Mammary epithelial cell (primary cell): Measurements from ENCODE around the gene SCO2.

Experiments
- EZH2 ChIP-seq: IDR thresholded peaks from 2 replicates; pipeline ENCODE4 v1.6.1; 2012; ENCODE audit warnings: low read length, inconsistent platforms, borderline replicate concordance
- TF ChIP-seq, protein P1 (sequence below), 2 donors: IDR thresholded peaks in 1 of 2; conservative IDR thresholded peaks in 1 of 2; 2 replicates each; pipeline ENCODE4 v1.5.1; 2011 to 2012; ENCODE audit warnings: inconsistent platforms in 2 of 2, low read length in 2 of 2, mild to moderate bottlenecking in 2 of 2, control low read depth in 1 of 2, low read depth in 1 of 2; ENCODE audit not compliant: insufficient read depth in 1 of 2; ENCODE audit errors: extremely low read depth in 1 of 2

DNA sequence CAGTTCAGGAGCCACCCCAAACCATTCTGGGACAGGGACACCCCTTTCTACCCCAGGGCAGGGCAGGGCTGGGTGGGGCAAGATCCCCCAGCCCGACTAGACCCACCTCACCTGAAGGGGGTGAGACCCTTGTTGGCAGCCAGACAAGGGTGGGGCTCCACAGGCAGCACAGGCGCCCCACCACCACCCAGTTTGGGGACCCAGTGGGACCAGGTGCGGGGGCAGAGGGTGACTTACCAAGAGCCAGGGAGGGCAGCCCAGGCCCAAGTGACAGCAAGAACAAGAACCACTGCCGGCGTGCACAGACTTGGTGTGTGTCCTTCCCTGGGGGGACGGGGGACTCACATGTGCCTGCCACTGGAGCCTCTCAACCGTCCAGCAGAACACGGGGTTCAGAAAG, 41.8 kb downstream of the SCO2 start:
- TF ChIP-seq, protein P1, sequence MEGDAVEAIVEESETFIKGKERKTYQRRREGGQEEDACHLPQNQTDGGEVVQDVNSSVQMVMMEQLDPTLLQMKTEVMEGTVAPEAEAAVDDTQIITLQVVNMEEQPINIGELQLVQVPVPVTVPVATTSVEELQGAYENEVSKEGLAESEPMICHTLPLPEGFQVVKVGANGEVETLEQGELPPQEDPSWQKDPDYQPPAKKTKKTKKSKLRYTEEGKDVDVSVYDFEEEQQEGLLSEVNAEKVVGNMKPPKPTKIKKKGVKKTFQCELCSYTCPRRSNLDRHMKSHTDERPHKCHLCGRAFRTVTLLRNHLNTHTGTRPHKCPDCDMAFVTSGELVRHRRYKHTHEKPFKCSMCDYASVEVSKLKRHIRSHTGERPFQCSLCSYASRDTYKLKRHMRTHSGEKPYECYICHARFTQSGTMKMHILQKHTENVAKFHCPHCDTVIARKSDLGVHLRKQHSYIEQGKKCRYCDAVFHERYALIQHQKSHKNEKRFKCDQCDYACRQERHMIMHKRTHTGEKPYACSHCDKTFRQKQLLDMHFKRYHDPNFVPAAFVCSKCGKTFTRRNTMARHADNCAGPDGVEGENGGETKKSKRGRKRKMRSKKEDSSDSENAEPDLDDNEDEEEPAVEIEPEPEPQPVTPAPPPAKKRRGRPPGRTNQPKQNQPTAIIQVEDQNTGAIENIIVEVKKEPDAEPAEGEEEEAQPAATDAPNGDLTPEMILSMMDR (conservative IDR thresholded peaks at IDR 0.05 in 1 of 2, IDR thresholded peaks at IDR 0.05 in 1 of 2; ENCODE audit: extremely low read depth in 1 of 2, insufficient read depth in 1 of 2, low read depth in 1 of 2, low read length in 2 of 2) = no peak
- TF ChIP-seq EZH2 = no peak
